Endothelial cell of umbilical vein (primary cell): ENCODE results near the gene NALCN.

Experiments
- EZH2 ChIP-seq: IDR thresholded peaks from 2 replicates; pipeline ENCODE4 v1.6.1; 2012; ENCODE audit warnings: borderline replicate concordance, low read depth, mild to moderate bottlenecking, moderate library complexity, low read length, inconsistent platforms; ENCODE audit not compliant: severe bottlenecking
- GATA2 ChIP-seq: IDR thresholded peaks from 2 replicates; pipeline ENCODE4 v1.7.0; 2011; ENCODE audit warnings: low read depth, mild to moderate bottlenecking, moderate library complexity, mixed read lengths, low read length; ENCODE audit not compliant: insufficient read length, insufficient read depth
- JUN ChIP-seq: IDR thresholded peaks from 2 replicates; pipeline ENCODE4 v1.6.1; 2011; ENCODE audit warnings: borderline replicate concordance, low read depth; ENCODE audit not compliant: insufficient read length, insufficient read depth
- MYC ChIP-seq: IDR thresholded peaks from one replicate; pipeline ENCODE4 v1.6.1; 2011; ENCODE audit warnings: mild to moderate bottlenecking, low read depth, low read length
- POLR2A ChIP-seq: IDR thresholded peaks from 2 replicates; pipeline ENCODE4 v1.6.1; 2012; ENCODE audit warnings: low read depth, mild to moderate bottlenecking, control low read depth, low read length
- TF ChIP-seq, protein P1 (sequence below), 2 donors: IDR thresholded peaks; 1 replicate in 1 of 2; 2 replicates in 1 of 2; pipeline ENCODE4 v1.5.1; 2011; ENCODE audit warnings: low read length in 2 of 2, mild to moderate bottlenecking in 2 of 2, moderate library complexity in 2 of 2, control low read depth in 1 of 2, inconsistent platforms in 1 of 2, low read depth in 1 of 2; ENCODE audit not compliant: insufficient read depth in 1 of 2; ENCODE audit errors: extremely low read depth in 1 of 2

DNA sequence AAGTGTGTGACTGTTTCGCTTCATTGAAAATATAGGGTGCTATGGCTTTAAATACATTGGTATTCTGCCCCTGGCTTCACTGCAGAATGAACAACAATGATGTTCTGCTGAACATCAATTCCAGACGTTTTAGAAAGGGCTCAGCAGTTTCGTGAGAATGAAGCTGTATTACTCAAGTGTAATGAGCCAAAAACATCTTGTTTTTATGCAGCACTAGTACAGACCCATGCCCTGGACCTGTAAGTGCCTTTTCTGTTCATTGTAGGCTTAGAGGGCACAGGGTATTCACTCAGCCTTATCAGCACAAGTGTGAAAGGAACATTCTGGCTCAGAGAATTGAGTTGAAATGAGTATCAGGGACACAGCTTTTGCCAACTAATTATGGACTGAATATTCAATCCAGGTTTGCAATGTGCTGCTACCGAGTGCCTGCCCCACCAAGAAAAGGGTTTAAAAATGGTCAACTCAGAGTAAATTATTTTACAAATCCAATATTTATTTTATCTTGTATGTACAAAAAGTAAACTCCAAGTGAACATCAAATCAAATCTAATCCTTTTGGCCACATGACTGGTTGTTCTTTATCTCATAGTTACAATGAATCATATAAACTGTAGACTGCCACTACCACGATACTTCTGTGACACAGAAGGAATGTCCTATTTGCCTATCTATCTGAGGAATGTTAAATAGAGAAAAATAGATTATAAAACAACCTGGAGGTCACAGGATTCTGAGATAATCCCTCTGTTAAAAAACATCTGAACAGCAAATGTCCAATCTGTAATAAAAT lies 362.8 kb downstream of the NALCN start:
- no peak for TF ChIP-seq MYC
- TF ChIP-seq JUN, result no peak
- TF ChIP-seq EZH2, result no peak
- TF ChIP-seq, protein P1, sequence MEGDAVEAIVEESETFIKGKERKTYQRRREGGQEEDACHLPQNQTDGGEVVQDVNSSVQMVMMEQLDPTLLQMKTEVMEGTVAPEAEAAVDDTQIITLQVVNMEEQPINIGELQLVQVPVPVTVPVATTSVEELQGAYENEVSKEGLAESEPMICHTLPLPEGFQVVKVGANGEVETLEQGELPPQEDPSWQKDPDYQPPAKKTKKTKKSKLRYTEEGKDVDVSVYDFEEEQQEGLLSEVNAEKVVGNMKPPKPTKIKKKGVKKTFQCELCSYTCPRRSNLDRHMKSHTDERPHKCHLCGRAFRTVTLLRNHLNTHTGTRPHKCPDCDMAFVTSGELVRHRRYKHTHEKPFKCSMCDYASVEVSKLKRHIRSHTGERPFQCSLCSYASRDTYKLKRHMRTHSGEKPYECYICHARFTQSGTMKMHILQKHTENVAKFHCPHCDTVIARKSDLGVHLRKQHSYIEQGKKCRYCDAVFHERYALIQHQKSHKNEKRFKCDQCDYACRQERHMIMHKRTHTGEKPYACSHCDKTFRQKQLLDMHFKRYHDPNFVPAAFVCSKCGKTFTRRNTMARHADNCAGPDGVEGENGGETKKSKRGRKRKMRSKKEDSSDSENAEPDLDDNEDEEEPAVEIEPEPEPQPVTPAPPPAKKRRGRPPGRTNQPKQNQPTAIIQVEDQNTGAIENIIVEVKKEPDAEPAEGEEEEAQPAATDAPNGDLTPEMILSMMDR (IDR thresholded peaks at IDR 0.05; ENCODE audit: extremely low read depth in 1 of 2, insufficient read depth in 1 of 2, low read depth in 1 of 2, low read length in 2 of 2), result no peak
- no peak for TF ChIP-seq POLR2A
- no peak for TF ChIP-seq GATA2
